NCI-H748 (cell line): Measurements from ENCODE around the gene LGALS1.
"Not testable (repeated sequence)": the region's sequence is repeated elsewhere in the genome, so short reads cannot be mapped to it uniquely, and the experiment has no call there.

Experiments used
- DNase-seq: peaks from one replicate; lab custom pipeline; 2025; ENCODE audit not compliant: unreplicated experiment; lab: John Stamatoyannopoulos, UW

The LGALS1 gene

GRCh38 chr22:37639070-37639760, 36.2 kb upstream of the LGALS1 start, which contains the start of gene SH3BP1:
SH3BP1 (plus strand) TSS chr22:37639669; CDS start chr22:37639788, 119 bp downstream.
- peak; percentile 60 for DNase-seq

- DNase-seq, result peak; percentile 28
These were observed 35.5 kb upstream of the LGALS1 start for GRCh38 chr22:37639771-37640590.

DNA sequence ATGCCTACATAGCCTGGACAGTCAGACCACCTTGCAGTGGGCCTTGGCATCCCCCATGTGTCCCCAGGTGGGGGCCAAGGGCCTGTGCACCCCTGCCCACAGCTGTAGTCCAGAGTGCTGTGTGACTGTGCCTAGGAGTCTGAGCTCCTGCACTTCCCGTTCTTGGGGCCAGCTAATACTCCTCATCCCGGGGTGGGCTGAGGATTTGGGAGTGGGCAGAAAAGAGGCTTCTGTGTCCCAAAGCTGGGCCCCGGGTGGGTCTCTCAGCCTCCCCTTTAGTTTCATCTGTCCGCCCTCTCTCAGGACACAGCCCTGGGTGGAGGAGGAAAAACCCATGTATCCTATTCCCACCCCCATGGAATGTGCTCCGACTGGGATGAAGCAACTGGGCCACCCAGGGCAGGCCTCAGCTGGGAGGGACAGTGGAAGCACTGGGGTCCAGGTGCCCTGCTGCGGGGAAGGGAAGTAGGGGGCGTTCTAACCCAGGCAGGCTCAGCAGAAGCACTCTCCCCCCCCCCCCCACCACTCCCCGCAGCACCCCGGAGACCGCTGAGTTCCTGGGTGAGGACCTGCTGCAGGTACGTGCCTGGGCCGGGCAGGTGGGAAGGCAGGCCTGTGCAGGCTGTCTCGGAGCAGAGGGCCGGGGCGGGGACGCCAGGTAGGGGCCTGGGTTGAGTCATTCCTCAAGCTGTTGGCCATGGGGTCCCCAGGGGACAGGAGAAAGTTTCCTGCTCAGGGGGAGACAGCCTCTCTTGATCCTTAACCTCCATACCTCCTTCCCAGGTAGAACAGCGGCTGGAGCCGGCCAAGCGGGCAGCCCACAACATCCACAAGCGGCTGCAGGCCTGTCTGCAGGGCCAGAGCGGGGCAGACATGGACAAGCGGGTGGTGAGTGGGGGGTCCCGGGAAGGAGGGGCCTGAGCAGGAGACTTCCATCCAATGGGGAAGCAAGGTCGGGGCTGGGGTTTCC, 34.6 kb upstream of the LGALS1 start:
- DNase-seq, result no peak

DNA sequence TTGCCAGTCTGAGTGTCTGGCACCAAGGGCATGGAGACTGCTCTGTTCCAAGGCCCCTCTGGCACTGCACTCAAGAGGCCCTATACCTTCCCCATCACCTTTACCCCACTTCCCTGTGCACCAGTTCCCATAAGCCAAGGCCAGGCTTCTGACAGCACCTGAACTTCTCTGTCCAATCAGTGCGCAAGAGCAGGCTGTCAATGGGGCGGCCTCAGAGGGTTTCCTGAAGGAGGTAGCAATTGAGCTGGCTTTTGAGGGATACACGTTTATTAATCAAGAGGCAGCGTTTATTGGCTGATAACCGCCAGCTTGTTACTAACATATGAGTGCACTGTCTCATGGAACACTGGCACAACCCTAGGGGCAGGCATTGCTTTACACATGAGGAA, 33.9 kb upstream of the LGALS1 start:
- DNase-seq, result no peak

GRCh38 chr22:37643225-37643847, 32.1 kb upstream of the LGALS1 start:
- DNase-seq, result peak; percentile 39

DNA sequence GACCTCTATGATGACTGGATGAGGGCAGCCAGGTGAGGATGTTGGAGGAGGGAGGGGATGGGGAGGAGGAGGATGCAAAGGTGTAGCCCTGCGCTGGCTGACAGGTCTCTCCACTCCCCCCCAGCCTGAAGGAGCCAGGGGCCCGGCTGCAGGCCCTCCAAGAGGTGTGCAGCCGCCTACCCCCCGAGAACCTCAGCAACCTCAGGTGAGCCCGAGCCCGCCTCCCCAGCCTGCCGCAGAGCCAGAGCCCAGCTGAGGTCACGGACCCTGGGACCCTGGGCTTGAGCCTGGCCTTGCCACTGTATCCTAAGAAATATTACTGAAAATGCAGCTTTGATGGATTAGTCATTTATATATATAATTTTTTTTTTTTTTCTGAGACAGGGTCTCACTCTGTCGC, 28.1 kb upstream of the LGALS1 start:
- DNase-seq, result no peak

DNA sequence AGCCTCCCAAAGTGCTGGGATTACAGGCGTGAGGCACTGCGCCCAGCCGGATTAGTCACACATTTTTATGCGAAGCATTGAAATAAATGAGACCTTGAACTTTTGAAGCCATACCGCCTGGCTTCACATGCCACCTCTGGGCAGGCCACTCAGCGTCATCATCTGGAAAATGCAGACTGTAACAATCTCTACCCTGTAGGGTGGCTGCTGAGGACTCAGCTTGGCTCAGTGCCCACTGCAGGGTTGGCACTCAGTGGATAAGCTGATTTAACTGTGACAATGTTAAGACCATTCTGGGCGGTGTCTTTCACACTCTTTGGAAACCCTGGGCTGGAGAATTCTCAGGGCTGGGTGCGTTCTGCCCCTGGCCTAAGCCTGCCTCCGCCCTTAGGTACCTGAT, 27.5 kb upstream of the LGALS1 start:
- no peak for DNase-seq

GRCh38 chr22:37650463-37651136, 24.8 kb upstream of the LGALS1 start:
- no peak for DNase-seq

- DNase-seq, result no peak
These were observed 20.7 kb upstream of the LGALS1 start for GRCh38 chr22:37654563-37655251.

GRCh38 chr22:37655252-37655563, 20.2 kb upstream of the LGALS1 start:
- no peak for DNase-seq

- DNase-seq, result not testable (repeated sequence)
These were observed 18.9 kb upstream of the LGALS1 start for GRCh38 chr22:37656583-37656982.

- peak; percentile 25 for DNase-seq
These were observed 17.8 kb upstream of the LGALS1 start for GRCh38 chr22:37657590-37658132.

- peak; percentile 99 for DNase-seq
These were observed 17.0 kb upstream of the LGALS1 start, which contains the start of gene PDXP for GRCh38 chr22:37658133-37659065. PDXP (plus strand) TSS chr22:37658723; CDS start chr22:37658783, 60 bp downstream.

- peak; percentile 57 for DNase-seq
These were observed 16.2 kb upstream of the LGALS1 start for GRCh38 chr22:37659066-37659896.

DNA sequence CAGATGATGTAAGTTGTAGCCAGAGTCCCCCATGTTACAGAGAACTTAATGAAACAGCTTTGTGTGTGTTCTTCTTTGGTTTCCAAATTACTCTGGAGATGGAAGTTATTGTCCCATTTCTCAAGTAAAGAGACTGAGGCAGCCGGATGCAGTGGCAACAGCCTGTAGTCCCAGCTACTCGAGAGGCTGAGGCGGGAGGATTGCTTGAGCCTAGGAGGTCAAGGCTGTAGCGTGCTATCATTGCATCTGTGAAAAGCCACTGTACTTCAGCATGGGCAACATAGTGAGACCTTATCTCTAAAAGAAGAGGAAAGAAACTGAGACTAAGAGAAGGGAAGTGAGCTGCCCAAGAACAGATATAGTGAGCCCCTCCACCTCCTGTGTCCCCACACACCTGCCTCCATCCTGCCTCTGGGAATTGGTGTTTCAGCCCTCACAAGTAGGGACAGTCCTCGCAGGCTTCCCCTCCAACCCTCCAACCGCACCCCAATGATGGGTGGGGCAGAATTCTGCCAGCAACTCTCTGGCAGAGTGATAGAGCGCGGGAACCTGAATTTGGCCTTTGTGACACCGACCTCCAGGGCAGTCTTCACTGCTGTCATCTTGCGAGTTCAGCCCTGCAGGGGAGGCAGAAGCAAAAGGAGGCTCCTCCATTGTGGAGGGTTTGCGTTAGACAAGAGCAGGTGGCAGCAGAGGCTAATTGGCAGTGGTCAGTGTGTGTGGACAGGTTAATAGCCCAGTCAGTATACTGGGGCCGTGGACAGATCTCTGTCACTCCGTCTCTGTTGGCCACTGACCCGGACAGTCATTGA, 15.3 kb upstream of the LGALS1 start:
- no peak for DNase-seq

GRCh38 chr22:37660709-37661045, 14.8 kb upstream of the LGALS1 start:
- no peak for DNase-seq
